ENCODE results near the gene AGBL1.

AGBL1 gene

DNA sequence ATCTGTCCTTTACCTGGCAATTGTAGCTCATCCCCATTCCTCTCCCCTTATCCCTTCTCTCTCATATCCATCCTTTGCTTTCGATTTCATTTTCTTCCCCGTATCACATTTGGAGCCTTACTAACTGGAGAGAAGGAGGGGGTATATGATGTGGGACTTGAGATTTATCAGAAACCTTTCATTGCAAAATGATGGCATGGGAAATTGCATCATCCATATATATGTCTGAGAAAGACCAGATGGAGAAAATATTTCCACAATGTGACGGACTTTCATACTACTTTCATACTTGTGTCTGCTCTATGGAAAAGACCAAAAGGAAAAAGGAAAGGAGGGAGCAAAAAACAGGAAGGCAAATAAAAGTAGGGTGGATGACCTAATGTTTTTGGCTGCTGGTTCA is 675.2 kb downstream of the AGBL1 start:
- no peak for DNase-seq

DNA sequence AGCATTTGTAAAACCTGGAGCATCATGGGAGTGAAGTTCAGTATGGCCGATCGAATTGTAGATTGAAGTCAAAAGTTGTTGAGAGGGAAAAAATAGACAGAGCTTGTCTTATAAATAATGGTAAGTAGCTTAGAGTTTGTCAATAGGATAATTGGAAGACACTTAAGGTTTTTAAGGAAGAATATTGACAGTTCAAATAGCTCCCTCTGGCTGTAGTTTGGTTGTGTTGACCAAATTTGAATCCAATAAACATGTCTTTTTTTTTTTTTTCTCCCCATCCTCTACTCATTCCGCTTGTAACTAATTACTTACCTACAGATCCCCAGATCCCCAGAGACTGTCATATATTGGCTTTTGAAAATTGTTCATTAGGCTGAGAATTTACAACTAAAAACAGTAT is 677.0 kb downstream of the AGBL1 start:
- DNase-seq = no peak

DNA sequence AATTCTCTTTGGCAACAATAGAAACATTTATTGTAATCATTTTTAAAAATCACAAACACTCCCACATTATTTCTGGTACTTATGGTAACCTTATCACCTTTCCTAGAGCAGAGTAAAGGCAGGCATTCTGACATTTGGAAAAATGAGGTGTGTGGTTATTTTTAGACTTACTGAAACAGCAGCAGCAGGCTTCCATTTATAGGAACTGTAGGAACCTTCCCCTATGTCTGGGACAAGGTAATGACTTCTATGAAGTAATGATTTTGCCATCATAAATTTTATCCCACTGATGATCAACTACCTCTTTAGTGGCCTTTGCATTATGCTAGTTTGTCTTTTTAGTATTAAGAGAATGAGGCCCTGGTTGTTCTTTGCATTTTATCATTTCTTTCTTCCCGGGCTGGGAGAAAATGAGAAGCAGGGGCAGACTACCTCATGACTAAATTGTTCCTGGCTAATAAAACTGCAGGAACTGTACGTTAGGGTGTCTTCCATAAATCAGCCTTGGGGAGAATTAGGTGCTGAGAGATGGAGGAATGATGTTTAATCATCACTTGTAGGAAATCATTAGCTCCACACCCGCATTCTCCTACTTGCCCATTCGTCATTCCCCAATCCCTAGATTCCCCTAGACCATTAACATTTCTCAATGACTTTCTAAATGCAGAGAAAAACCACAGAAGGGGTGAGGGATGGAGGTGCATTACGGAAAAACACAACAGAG is 680.3 kb downstream of the AGBL1 start:
- DNase-seq = no peak

DNA sequence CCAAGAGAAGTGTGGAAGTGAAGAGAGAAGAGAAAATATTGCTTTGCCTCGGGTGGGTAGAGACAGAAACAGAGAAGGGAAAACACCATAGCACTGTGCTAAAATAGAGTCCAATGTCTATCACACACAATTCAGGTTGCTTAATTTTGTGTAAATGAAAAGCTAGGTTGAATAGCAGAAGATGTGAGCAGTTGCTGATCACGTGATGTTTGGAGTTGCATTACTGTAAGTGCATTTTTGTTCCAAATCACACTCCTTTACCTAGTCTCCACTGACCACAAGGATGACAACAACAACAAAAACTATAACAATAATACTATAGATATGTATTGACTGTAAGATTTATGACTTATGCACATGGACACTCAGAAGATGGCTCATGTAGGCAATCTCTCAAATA is 683.2 kb downstream of the AGBL1 start:
- no peak for DNase-seq

DNA sequence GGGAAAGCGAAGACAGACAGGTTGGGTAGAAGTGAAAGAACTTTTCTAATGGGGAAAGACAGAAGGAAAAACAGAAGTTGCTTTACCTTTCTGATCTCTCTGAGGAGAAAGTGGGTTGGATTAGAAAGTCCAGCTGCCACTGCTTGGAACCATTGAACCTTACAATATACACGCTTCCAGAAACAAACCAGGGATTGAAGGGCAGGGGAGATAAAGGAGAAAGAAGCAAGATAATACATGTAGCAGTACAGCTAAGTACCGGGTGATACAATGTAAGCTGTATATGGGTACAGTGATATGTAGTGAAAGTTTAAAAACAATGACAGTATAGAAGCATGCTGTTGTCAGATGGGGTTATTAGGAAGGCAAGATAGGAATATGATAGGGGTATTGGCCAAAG is 684.4 kb downstream of the AGBL1 start:
- no peak for DNase-seq

DNA sequence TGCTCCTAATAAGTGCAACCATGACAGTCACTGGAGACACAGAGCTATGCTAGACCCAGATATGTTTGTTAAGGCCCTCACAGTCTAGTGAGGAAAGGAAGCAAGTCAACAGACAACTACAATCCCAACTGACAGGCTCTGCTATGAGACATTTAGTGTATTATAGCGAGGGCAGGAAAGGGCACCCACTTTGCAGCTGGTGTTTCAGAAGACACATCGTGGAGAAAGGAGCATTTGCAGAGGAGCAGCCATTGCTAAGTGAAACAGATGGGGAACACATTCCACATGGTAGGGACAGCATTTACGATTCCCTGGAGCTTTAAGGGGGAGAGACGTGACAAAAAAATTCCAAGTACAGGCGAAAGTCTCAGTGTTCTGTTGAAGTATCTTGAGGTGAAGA is 685.6 kb downstream of the AGBL1 start:
- DNase-seq = no peak

DNA sequence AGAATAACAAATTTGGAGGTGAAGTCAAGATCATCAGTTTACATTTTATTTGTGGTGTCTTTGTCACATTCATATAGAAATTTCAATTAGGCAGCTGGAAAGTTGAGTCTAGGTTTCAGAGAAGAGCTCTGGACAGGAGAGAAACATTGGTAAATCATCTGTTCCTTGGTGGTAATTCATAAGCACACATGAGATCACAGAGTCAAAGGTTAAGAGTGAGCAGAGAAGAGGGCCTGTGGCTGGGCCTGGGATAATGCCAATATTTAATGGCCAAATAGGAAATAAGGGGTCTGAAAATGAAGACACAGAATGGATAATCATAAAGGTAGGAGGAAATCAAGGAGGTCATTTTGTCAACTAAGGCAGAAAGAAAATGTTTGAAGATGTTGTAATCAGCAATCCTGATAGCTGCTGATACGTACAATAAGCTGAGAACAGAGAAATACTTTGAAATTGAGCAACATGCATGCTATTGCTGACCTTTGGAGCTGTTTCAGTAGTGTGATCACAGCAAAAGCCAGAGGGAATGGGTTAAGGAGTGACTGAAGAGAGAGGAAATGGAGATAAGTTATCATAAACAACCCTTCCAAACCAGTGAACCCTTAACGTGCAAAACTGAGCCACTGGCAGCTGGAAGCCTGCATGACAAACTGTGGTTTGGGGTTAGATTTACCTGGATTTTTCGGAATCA is 692.8 kb downstream of the AGBL1 start:
- DNase-seq = no peak

DNA sequence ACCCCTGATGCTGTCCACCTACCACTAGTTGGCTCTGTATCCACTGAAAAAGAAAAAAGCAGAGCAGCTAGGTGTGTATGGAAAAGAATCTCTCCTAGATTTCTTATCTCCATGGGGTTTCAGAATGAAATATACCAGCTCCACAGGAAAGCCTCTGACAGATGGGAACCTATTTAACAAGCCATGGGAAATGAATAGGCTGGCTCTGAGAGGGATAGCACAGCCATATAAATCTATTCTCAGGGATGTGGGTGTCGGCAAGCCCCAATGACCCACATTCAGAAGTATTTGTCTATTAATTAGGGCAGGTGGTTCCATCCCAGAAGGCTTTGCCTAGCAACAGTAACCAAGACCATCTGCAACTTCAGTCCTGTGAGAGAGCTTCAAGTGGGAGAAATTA is 694.1 kb downstream of the AGBL1 start:
- no peak for DNase-seq

DNA sequence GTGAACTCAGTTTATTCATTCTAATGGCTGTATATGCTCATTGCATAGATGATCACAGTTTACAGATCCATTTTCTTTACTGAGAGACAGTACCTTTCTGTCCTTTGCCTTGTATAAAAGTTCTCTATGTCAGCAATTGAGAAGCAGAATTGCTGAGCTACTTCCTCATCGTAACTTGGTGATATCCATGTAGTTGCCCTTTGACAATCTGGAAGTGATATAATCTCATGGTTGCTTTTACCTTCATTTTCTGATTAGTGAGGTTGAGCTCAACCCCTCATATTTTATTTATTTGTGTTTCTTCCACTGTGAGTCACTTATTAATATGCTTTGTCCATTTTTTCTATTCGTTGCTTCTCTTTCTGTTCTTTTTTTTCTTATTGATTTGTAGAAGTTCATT is 696.5 kb downstream of the AGBL1 start:
- no peak for DNase-seq

DNA sequence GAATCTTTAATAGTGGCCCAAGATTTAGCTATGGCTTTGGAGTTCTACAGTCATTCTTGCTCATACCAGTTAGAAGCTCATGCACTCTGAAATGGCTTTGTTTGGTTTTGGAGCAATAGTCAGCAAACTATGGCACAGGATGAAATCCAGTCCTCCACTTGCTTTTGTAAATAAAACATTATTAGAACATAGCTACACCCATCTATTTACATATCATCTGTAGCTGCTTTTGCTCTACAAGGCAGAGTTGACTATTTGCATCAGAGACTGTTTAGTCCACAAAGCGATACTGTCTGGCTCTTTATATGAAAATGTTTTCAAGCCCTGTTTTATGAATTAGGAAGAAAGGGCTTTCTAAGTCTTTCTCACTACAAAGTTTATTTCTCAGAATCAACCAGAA is 716.9 kb downstream of the AGBL1 start:
- DNase-seq = no peak

DNA sequence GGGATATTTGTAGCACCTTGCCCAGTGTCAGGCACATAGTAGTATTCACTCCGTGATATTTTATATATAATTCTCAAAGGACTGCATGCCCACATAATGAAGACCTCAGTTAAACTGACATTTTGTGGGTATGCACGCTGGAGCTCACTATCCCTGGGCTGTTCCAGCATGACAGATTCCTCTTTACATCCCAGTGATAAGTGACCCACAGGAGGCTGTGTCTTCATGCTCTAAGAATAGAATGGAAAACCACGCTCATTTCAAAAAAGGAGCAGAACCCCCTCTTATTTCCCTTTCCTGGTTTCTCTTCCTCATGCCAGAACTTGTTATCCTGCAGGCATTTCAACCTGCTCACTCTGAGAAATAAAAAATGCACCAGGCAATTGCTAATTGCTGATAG is 717.5 kb downstream of the AGBL1 start:
- no peak for DNase-seq

DNA sequence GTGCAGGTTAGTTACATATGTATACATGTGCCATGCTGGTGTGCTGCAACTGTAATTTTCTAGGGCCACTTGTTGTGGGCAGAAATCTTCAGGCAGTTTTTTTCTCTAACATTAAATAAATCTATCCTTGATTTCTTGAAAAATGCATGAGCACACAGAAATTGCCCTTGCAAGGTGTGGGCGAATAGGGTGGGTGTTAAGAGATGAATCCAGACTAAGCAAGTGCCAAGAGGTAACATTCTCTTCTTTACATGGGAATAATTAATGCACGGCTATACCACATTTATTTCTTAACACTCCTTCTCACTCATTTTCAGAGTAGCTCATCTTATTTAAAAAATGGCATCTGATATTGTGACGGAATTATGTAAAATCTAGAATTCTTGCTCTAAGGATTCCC is 719.6 kb downstream of the AGBL1 start:
- DNase-seq = no peak

DNA sequence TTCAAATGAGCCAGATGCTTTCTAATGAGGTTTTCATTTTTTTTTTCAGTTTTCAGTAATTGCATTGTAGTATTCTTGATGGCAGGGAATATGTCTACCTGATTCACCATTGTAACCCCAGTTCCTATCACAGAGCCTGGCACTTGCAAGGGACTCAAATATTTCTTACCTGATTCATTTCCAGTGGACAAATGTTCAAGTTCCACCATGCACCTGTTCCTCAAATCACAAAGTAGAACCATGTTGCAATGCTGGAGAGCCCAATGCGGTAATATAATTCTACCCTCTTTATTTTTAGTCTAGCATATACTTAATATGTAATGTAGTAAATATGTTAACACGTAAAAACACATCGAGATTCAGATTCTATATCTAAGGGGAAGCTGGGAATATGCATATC is 722.6 kb downstream of the AGBL1 start:
- DNase-seq = no peak

DNA sequence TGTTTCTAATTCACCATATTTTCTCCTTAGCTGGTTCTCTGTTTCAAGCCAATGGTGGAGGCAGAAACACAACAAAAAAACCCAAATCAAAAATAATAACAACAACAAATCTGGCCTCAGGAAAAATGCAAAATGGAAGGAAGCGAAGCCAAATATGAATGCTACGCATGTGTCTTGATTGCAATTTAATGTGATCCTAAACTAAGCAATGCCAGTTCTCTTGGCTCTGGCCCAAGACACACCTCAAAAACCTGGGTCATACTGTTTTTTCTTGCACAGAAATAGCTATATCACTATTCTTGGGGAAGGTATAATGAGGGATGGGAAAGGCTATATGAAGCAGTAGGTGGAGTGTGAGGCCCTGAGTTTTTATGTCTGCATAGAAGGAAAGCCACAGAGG is 724.7 kb downstream of the AGBL1 start:
- no peak for DNase-seq

DNA sequence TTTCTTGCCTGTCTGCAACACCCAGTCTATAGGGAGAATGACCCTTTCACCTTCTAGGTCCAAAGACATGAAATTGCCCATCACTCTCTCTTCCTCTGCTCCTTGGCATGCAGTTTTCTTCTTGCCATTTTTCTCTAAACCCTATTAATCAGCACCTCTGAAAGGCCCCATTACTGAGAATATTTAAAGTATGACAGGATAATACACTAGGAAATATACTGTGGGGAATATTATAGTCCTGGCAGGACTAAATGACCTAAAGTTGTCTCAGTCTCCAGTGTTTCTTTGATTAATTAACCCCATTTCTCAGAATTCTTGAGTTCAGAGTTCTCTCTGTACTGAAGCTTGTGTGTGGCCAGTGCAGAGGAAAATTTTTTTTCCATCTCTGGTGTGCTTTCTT is 730.7 kb downstream of the AGBL1 start:
- no peak for DNase-seq

DNA sequence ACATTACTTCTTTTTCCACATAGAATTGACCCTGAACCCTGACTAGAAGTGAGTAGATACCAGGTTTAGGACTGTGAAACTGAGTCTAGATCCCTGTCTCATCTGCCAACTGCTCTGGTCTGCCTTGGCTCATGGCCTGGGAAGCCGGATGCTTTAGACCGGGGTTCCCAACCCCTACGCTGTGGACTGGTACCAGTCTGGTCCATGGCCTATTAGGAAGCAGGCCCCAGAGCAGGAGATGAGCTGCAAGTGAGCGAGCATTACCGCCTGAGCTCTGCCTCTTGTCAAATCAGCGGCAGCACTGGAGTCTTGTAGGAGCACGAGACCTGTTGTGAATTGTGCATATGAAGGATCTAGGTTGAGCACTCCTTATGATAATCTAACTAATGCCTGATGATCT is 734.2 kb downstream of the AGBL1 start:
- DNase-seq = no peak

DNA sequence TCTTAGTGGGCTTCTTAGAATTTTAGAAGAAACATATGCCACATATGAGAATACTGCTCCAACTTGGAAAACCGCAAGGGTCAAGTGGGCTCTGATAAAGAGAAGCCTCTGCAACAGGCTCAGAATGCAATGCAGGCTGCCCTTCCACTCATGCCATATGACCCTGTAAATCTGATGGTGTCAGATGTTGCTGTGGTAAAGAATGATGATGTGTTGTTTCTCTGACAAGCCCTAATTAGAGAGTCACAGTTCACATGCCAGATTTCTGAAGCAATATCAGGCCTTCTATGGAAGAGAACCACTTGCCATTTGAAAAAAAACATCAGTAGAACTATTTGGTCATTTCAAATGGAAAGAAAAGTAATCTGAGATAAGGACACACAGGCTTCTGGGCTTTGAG is 749.6 kb downstream of the AGBL1 start:
- no peak for DNase-seq

DNA sequence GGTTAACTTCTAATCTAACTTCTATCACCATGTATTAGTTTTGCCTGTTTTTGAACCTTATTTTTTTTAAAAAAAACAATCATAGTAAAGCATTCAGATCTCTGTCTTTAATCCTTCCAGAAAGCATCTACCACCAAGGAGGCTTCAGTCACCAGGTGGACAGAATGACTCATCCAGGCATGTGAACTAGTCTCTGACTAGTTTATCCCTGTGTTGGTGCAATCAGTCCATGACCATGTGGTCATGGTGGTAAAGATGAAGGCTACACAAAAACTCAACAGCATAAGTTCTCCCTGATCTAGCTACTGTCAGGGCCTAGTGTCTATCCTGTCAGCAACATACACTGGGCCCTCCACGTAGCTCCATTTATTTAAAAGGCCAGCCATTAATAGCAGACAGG is 750.6 kb downstream of the AGBL1 start:
- no peak for DNase-seq

DNA sequence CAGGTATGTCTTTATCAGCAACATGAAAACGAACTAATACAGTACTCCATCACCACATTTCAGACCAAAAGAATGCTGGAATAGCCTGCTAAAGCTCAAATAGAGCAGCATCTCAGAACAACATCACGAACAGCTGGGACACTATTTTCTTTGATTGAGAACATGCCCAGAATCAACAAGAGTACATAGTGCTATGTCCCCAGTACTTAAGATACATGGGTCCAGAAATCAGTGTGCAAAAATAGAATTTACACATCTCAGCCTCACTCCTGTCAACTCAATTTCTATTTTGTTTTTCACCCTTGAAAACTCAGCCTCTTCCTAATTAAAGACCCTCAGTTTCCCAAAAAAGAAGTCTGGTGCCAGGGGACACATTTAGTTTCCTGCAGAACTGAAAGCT is 753.9 kb downstream of the AGBL1 start:
- DNase-seq = no peak

DNA sequence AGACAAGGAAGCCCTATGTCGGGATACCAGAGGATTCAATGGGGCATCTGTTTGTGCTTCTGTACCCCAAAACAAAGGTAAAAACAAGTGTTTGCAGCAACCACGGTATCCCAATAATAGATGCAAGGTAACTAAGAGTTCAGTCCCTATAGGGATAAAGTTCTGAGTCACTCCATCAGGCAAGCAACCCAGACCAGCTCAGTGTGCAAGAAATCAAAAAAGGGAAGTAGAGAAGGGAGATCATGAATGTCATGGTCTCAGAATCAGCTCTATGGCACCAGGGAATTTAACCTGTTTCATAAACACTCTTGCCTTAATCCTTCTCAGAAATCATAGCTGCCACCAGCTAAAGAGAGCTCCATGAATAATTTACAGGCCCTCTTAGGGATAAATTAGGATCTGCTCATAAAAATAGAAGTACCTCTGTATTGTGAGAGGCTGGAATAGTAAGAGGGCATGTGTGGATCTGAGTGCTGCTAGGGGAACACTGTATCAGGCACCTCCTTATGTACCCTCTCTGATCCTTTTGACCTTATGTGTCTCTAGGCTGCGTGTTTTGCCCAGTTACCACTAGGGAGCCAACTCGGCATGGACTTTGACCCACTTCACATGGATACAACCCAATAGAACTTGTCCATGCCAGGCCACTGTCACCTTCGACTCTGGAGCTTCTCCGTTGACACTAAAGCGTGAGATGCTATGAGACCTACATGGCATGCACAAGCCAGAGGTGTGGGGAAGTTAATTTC is 754.6 kb downstream of the AGBL1 start:
- no peak for DNase-seq

DNA sequence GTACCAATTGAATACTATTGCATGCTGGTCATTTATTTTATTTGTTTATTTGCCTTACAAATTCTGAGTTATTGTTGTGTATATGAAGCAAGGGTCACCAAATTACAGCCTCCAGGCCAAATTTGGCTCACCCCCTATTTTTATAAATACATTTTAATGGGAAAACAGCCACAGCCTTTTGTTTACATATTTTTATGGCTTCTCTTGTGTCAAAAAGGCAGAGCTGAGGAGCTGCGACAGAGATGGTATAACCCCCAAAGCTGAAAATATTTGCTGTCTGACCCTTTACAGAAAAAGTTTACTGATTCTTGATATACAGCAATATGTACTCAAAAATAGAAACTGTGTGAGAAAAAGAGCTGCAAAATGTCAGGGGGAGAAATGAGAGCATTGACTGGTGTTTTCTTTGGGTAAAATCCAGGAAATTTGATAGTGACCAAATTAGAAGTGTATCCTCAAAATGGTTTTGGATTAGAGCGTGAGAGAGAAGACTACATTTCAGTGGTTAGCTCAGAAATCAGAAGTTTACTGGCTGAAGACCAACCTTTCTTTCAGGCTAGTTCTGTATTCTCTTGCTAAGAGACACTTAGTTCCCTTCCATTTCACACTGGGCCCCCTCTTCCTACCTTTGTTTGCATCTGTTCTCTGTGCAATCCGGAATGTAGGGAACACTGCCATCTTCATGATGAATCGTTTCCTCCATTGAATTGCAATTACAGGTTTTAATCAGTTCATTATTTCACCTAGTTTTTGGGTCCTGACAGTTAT is 757.8 kb downstream of the AGBL1 start:
- DNase-seq = no peak

DNA sequence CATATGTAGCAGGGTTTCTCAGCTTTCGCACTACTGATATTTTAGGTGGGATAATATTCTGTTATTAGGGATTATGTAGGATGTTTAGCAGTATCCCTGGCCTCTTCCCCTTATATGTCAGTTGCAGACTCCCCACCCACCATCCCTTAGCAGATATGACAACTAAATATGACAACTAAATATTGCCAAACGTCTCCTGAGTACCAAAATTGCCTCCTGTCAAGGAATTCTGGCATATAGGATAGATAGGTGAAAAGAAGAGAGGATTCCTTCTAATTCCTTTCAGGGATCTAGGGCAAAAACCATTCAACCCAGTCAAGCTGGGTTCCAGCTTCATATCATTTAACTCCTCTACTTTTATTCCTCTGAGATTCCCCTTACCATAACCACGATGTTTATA is 759.8 kb downstream of the AGBL1 start:
- DNase-seq = no peak

DNA sequence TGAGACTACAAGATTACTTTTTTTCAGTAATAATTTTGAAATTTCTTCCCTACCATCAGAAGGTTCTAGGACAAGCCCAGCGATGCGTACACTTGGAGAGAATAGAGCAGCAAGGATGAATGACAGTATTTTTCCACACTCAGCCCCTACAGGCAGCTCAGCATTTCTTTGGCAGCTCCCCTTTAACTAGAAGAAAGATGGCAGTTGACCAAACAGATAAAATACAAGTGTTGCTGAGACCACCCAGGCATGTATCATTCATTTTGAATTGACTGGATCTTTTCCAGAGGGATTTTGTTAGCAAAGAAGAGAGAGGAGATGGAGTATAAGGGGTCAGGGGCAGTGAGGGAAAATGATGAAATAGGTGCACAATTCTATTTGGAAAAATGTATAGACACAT is 761.3 kb downstream of the AGBL1 start:
- DNase-seq = no peak

DNA sequence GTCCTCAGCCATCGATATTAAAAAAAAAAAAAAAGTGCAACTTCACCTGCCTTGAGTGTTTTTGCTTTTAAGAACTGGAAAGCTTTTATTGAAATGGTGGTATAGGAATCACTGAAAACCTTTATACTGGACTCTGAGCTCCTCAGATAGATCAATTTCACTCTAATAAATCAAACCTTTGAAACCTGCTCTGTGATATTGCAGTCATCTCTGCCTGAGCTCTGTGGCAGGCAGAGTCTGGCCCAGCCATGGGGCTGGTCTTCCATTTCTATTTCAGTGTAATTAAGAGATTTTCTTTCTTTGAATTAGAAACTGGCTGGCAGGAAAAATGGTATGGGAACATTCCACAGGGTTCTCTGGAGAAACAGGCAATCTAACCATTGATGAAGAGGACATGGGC is 762.5 kb downstream of the AGBL1 start:
- no peak for DNase-seq
